Fibroblast of lung (primary cell): ENCODE data around the gene BCL2L13.

Source experiments
- EZH2 ChIP-seq: IDR thresholded peaks from 2 replicates; pipeline ENCODE4 v1.5.1; 2012; ENCODE audit warnings: low read length, control low read depth, mild to moderate bottlenecking; ENCODE audit errors: missing control alignments
- TF ChIP-seq, protein P1 (sequence below), 2 donors: IDR thresholded peaks in 1 of 2; conservative IDR thresholded peaks in 1 of 2; 1 replicate in 1 of 2; 2 replicates in 1 of 2; pipeline ENCODE4 v1.5.1; 2011 to 2012; ENCODE audit warnings: low read length in 2 of 2, control low read depth in 1 of 2, inconsistent platforms in 1 of 2, low read depth in 1 of 2, mild to moderate bottlenecking in 1 of 2

- no peak for TF ChIP-seq EZH2
- TF ChIP-seq, protein P1, sequence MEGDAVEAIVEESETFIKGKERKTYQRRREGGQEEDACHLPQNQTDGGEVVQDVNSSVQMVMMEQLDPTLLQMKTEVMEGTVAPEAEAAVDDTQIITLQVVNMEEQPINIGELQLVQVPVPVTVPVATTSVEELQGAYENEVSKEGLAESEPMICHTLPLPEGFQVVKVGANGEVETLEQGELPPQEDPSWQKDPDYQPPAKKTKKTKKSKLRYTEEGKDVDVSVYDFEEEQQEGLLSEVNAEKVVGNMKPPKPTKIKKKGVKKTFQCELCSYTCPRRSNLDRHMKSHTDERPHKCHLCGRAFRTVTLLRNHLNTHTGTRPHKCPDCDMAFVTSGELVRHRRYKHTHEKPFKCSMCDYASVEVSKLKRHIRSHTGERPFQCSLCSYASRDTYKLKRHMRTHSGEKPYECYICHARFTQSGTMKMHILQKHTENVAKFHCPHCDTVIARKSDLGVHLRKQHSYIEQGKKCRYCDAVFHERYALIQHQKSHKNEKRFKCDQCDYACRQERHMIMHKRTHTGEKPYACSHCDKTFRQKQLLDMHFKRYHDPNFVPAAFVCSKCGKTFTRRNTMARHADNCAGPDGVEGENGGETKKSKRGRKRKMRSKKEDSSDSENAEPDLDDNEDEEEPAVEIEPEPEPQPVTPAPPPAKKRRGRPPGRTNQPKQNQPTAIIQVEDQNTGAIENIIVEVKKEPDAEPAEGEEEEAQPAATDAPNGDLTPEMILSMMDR (conservative IDR thresholded peaks at IDR 0.05 in 1 of 2, IDR thresholded peaks at IDR 0.05 in 1 of 2; ENCODE audit: low read depth in 1 of 2, low read length in 2 of 2): peak; percentile 76 to 82
Measured at GRCh38 chr22:17742527-17742902, 104.0 kb downstream of the BCL2L13 start.
